Testis (tissue), 5 donors: ENCODE results near the gene MAP2K4. TPM values are rescaled to one million over a fixed set of nuclear protein-coding genes. Genes with fewer than 3 reads are reported as not detected.
"Not testable (repeated sequence)": the region's sequence is repeated elsewhere in the genome, so short reads cannot be mapped to it uniquely, and the experiment has no call there.

Experiments used
- DNase-seq: peaks from one replicate; pipeline ENCODE4 v3.0.0-alpha.2; 2019
- H3K27ac ChIP-seq, 2 donors: fragments of 200-600 bp; sonication (generic); one replicate each; pipeline ENCODE4 v1.5.1; 2019
- H3K27me3 ChIP-seq: fragments of 200-600 bp; sonication (generic); one replicate; pipeline ENCODE4 v1.5.1; 2019
- H3K36me3 ChIP-seq: fragments of 200-600 bp; sonication (generic); one replicate; pipeline ENCODE4 v1.5.1; 2017; ENCODE audit warnings: low read depth; ENCODE audit errors: missing control alignments
- H3K4me1 ChIP-seq: fragments of 200-600 bp; sonication (generic); one replicate; pipeline ENCODE4 v1.5.1; 2019
- H3K4me3 ChIP-seq, 2 donors: fragments of 200-600 bp; sonication (generic); one replicate each; pipeline ENCODE4 v1.5.1; 2017 to 2019
- H3K9me3 ChIP-seq: fragments of 200-600 bp; sonication (generic); one replicate; pipeline ENCODE4 v1.5.1; 2017
- POLR2A ChIP-seq: fragments of 450-650 bp; IDR thresholded peaks from one replicate; pipeline ENCODE4 v1.6.1; 2017; ENCODE audit warnings: antibody characterized with exemption, mild to moderate bottlenecking, moderate library complexity
- WGBS, 2 donors: methylation state at CpG; one replicate each; pipeline ENCODE4 v1.1.5; 2018; 5-methylcytosine and 5-hydroxymethylcytosine counted together
- intact Hi-C: fragments of 100-400 bp; cut with DNase I; formaldehyde crosslinking; loops from one replicate; pipeline ENCODE4 v1.15.1; 2023; ENCODE audit warnings: low total_unique reads
- long read RNA-seq, 2 donors: transcript quantifications; one replicate each; lab custom pipeline, GENCODE V29; 2026
- polyA plus RNA-seq: library from polyadenylated mRNA; stranded (reverse); fragments of 350-450 nt; fragmentation: Illumina TruSeq; extraction: RNeasy Lipid Tissue Mini Kit (QIAGEN cat#74804); gene quantifications from one replicate; pipeline ENCODE4 v1.2.3, GENCODE V29; 2014; ENCODE audit warnings: low read depth, low replicate concordance; ENCODE audit not compliant: insufficient read depth
- total RNA-seq, 2 donors: library from RNA; depleted of rRNA; stranded (reverse); fragments of >200 nt; gene quantifications; one replicate each; pipeline ENCODE4 v1.2.3, GENCODE V29; 2016
- TF ChIP-seq, protein P1 (sequence below), 3 experiments: fragments of 450-650 bp in 2 of 3; fragments of 200-600 bp in 1 of 3; sonication (generic) in 1 of 3; IDR thresholded peaks; one replicate each; pipeline ENCODE4 v1.5.1; 2016 to 2019; ENCODE audit warnings: antibody characterized with exemption in 3 of 3, mild to moderate bottlenecking in 2 of 3, moderate library complexity in 1 of 3

Gene MAP2K4
- 10 to 100 TPM; 46.3 to 47.7 TPM for total RNA-seq
- polyA plus RNA-seq: 22.4 TPM
- long read RNA-seq, donor 1, partial matches to known transcripts: 0 of 5 reads
- long read RNA-seq, donor 1, other reads (novel, unspliced or antisense): 0 of 5 reads
- long read RNA-seq, donor 2, transcript MAP2K4-201 (11 exons, 3,826 nt): major isoform, 9 of 62 reads
- long read RNA-seq, donor 2, partial matches to known transcripts: 49 of 62 reads
- long read RNA-seq, donor 2, other reads (novel, unspliced or antisense): 0 of 62 reads

DNA sequence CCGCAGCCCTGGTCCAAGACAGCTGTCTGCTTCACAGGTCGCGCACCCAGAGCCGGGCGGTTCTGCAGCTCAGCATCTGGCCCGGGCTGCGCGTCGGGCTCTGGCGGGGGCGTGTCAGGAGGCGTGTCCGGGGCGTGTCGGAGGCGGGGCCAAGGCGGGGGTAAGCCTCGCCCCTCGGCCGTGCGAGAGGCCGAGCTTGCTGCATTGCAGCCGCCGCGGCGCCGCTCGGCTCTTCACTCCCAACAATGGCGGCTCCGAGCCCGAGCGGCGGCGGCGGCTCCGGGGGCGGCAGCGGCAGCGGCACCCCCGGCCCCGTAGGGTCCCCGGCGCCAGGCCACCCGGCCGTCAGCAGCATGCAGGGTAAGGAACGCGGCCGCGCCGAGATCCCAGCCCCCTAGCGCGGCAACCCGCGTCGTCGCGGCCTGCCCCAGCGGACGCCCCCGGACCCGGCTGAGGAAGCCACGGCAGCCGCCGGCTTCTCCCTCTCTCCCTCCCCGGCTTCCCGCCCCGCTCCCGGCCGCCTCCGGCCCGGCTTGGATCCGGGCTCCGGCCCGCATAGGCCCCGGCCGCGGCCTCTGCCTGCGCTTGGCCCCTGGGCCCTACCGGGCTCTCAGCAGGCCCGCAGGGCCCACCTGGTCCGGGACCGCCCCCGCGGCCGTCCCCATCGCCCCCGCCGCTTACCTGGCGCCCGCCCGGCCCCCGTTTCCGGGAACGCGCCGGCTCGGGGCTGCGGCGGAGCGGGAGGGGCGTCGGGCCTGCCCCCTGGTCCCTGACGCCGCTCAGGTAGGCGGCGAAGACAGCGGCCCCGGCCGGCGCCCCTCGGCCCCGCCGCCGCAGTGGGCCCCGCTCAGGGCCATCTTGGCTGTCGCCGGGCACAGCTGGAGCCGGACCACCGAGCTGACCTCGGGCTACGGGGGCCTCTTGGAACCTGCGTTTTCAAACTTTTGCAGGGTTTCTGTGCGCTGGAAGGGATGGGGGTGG, at the start of gene MAP2K4:
MAP2K4 (plus strand) TSS at position 236 of the 981 bp plus-strand sequence; CDS start at position 246, 10 bp downstream.
- peak; percentile 94 for DNase-seq
- peak; percentile 77 for TF ChIP-seq POLR2A
- TF ChIP-seq, protein P1, sequence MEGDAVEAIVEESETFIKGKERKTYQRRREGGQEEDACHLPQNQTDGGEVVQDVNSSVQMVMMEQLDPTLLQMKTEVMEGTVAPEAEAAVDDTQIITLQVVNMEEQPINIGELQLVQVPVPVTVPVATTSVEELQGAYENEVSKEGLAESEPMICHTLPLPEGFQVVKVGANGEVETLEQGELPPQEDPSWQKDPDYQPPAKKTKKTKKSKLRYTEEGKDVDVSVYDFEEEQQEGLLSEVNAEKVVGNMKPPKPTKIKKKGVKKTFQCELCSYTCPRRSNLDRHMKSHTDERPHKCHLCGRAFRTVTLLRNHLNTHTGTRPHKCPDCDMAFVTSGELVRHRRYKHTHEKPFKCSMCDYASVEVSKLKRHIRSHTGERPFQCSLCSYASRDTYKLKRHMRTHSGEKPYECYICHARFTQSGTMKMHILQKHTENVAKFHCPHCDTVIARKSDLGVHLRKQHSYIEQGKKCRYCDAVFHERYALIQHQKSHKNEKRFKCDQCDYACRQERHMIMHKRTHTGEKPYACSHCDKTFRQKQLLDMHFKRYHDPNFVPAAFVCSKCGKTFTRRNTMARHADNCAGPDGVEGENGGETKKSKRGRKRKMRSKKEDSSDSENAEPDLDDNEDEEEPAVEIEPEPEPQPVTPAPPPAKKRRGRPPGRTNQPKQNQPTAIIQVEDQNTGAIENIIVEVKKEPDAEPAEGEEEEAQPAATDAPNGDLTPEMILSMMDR (IDR thresholded peaks at IDR 0.05): no peak
- Histone ChIP-seq H3K27ac (peak within 1 kb of the TSS; percentile 79 to 91), H3K9me3 (no peaks in the 10 kb centered on the region), H3K36me3 (no peaks in the 10 kb centered on the region), H3K4me1 (peaks cover 14% of the 10 kb centered on the region), H3K4me3 (peak within 1 kb of the TSS; percentile 86 to 99), H3K27me3 (no peaks in the 10 kb centered on the region)
- intact Hi-C loops: no loop called here
- 0 to 1% methylated on average over 3 to 65 of the region's 123 CpGs for WGBS, 2 donors

DNA sequence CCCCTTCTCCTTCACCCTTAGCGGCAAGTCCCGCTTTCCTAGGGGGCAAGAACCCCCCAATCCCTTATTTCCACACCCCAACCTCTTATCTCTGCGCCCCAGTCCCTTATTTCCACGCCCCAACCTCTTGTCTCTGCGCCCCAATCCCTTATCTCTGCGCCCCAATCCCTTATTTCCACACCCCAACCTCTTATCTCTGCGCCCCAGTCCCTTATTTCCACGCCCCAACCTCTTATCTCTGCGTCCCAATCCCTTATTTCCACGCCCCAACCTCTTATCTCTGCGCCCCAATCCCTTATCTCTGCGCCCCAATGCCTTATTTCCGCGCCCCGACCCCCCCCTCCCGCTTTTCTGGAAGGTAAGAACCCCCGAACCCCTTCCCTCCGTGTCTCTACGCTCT, 47.9 kb upstream of the MAP2K4 start:
- H3K9me3 ChIP-seq, intact Hi-C loops, H3K4me1 ChIP-seq, DNase-seq, H3K27ac ChIP-seq, H3K27me3 ChIP-seq, H3K4me3 ChIP-seq, H3K36me3 ChIP-seq: not testable (repeated sequence)
- 94 to 98% methylated on average over 19 of the region's 19 CpGs for WGBS, 2 donors

DNA sequence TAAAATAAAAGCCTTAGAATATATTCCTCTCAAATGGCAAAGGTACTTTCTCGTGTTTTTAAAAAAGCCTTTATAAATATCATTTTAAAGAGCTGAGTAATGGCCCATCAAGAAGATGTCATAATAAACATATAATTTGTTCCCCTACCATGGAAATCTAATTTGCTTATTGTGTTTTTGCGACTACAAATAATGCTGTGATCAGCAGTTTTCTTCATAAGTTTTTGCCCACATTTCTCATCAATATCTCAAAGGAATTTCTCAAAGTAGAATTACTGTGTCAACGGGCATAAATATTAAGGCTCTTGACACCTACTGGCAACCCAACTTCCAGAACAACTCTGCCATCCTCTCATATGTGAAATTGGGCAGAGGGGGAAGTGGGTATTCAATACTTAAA, 40.9 kb upstream of the MAP2K4 start:
- H3K36me3 ChIP-seq: no peaks in the 10 kb centered on the region
- DNase-seq: no peak
- TF ChIP-seq, protein P1 (IDR thresholded peaks at IDR 0.05): no peak
- TF ChIP-seq POLR2A: no peak
- 96 to 97% methylated on average over 3 of the region's 3 CpGs for WGBS, 2 donors
- intact Hi-C loops: no loop called here
- no peaks in the 10 kb centered on the region for H3K27me3 ChIP-seq
- H3K9me3 ChIP-seq: no peaks in the 10 kb centered on the region
- H3K4me1 ChIP-seq: no peaks in the 10 kb centered on the region
- H3K4me3 ChIP-seq: no peak overlapping the region
- no peak overlapping the region for H3K27ac ChIP-seq

DNA sequence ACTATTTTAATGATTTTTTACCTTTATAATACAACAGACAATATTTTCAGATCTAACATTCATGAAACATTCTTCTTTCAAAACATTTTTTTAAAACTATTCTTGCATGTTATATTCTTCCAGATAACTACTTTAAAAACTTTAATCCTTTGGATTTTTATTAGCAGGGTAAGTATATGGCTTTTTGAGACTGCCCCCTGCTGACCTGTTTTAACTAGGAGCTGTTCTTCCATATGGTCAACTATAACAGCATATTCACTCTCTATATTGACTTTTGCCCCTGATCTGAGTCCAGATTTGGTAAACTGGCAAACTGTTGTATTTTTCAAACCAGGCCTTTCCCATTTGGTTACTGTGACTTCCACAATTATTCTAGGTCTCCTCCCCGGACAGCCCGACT, 39.9 kb upstream of the MAP2K4 start:
- TF ChIP-seq, protein P1 (IDR thresholded peaks at IDR 0.05): peak in 1 of 3 experiments; percentile 34
- TF ChIP-seq POLR2A: no peak
- intact Hi-C loops: no loop called here
- no peak for DNase-seq
- Histone ChIP-seq H3K36me3 (no peaks in the 10 kb centered on the region), H3K9me3 (no peaks in the 10 kb centered on the region), H3K4me1 (no peaks in the 10 kb centered on the region), H3K27ac (no peak overlapping the region), H3K4me3 (no peak overlapping the region), H3K27me3 (no peaks in the 10 kb centered on the region)
- 83 to 97% methylated on average over 2 of the region's 2 CpGs for WGBS, 2 donors

DNA sequence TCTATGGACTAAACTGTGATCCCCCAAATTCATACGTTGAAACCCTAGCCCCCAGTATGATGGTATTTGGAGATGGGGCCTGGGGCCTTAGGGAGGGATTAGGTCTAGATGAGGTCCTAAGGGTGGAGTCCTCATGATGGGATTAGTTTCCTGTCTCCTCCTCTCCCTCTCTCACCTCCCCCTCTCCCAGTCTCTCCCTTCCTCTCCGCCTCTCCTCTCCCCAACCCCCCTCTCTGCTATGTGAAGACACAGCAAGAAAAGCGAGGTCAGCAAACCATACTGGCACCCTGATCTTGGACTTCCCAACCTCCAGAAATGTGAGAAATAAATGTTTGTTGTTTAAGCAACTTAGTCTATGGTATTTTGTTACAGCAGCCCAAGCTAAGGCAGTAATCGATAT, 38.8 kb upstream of the MAP2K4 start:
- no peak for TF ChIP-seq POLR2A
- intact Hi-C loops: no loop called here

More for the DNA sequence above, 38.8 kb upstream of the MAP2K4 start:
- no peaks in the 10 kb centered on the region for H3K27me3 ChIP-seq
- H3K27ac ChIP-seq: no peak overlapping the region
- 94 to 96% methylated on average over 4 of the region's 4 CpGs for WGBS, 2 donors
- peaks cover 7% of the 10 kb centered on the region for H3K4me1 ChIP-seq
- H3K4me3 ChIP-seq: no peak overlapping the region
- no peaks in the 10 kb centered on the region for H3K9me3 ChIP-seq
- H3K36me3 ChIP-seq: no peaks in the 10 kb centered on the region
- no peak for DNase-seq
